Fibroblast of lung (primary cell): Measurements from ENCODE around the gene PANK4.

Experiments
- EZH2 ChIP-seq: IDR thresholded peaks from 2 replicates; pipeline ENCODE4 v1.5.1; 2012; ENCODE audit warnings: low read length, control low read depth, mild to moderate bottlenecking; ENCODE audit errors: missing control alignments
- TF ChIP-seq, protein P1 (sequence below), 2 donors: IDR thresholded peaks in 1 of 2; conservative IDR thresholded peaks in 1 of 2; 1 replicate in 1 of 2; 2 replicates in 1 of 2; pipeline ENCODE4 v1.5.1; 2011 to 2012; ENCODE audit warnings: low read length in 2 of 2, control low read depth in 1 of 2, inconsistent platforms in 1 of 2, low read depth in 1 of 2, mild to moderate bottlenecking in 1 of 2

DNA sequence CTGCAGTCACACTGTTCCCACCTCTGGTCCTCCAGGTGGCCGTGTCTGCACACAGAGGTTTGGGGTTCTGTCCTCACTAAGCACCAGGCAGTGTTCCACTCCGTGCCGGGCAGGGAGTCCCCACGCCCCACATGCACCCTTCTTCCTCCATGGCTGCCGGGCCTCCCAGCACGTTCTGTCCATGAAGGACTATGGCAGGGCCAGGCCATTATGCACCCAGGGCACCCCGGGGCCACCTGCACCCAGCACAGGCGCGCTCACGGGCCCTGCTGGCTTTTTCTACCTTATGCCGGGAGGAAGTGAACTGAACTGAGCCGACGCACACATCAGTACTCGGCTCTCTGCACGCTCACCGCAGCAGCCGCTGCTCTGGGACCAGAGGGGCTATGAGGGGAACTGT, 10.3 kb downstream of the PANK4 start:
- TF ChIP-seq, protein P1, sequence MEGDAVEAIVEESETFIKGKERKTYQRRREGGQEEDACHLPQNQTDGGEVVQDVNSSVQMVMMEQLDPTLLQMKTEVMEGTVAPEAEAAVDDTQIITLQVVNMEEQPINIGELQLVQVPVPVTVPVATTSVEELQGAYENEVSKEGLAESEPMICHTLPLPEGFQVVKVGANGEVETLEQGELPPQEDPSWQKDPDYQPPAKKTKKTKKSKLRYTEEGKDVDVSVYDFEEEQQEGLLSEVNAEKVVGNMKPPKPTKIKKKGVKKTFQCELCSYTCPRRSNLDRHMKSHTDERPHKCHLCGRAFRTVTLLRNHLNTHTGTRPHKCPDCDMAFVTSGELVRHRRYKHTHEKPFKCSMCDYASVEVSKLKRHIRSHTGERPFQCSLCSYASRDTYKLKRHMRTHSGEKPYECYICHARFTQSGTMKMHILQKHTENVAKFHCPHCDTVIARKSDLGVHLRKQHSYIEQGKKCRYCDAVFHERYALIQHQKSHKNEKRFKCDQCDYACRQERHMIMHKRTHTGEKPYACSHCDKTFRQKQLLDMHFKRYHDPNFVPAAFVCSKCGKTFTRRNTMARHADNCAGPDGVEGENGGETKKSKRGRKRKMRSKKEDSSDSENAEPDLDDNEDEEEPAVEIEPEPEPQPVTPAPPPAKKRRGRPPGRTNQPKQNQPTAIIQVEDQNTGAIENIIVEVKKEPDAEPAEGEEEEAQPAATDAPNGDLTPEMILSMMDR (conservative IDR thresholded peaks at IDR 0.05 in 1 of 2, IDR thresholded peaks at IDR 0.05 in 1 of 2; ENCODE audit: low read depth in 1 of 2, low read length in 2 of 2) = no peak
- TF ChIP-seq EZH2 = no peak
